Measurements from ENCODE around the gene INTS6.

DNA sequence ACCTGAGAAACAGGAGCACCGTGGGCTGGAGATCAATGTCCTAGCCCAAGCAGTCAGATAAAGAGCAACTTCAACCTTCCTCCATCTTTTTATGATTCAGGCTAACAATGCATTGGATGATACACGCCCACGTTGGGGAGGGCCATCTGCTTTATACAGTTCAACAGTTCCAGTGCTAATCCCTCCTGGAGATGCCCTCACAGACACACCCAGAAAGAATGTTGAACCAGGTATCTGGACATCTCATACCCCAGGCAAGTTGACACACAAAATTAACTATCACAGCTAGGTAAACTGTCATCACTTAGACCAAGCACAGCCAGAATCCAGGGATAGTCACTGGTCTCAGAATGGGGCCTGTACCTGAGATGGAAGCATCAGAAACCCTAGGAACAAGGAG is 134.0 kb downstream of the INTS6 start:
- TF ChIP-seq POLR2A (IDR thresholded peaks at IDR 0.05) (no peak), CTCF (IDR thresholded peaks at IDR 0.05) (no peak)
